ENCODE data around the gene ARHGAP26.

Gene ARHGAP26

GRCh38 chr5:143182901-143183820, 413.0 kb downstream of the ARHGAP26 start:
- no peaks in the 10 kb centered on the region for H3K27me3 ChIP-seq (ENCODE audit: insufficient read depth, low read length)
- H4K20me1 ChIP-seq (ENCODE audit: insufficient read depth, low read length): no peaks in the 10 kb centered on the region
- H2AFZ ChIP-seq (ENCODE audit: low read length): 0 out of 2 replicates have a peak overlapping the region, but pooled peaks have one; percentile 52
- H3K9me3 ChIP-seq (ENCODE audit: low read length): no peaks in the 10 kb centered on the region
- H3K4me1 ChIP-seq (ENCODE audit: insufficient read depth, low read length, severe bottlenecking): peaks cover 33% of the 10 kb centered on the region
- H3K4me3 ChIP-seq (ENCODE audit: low read depth, low read length, poor library complexity, severe bottlenecking): peak overlapping the region; percentile 19
- no peak overlapping the region; the same call in 1 of the 2 replicates for H3K9ac ChIP-seq (ENCODE audit: low read length)
- TF ChIP-seq EZH2 (IDR thresholded peaks at IDR 0.05; ENCODE audit: borderline replicate concordance, low read length) (no peak), CTCF (IDR thresholded peaks at IDR 0.05; ENCODE audit: low read length) (no peak)
- peak overlapping the region; percentile 42 for H3K27ac ChIP-seq (ENCODE audit: low read depth, low read length, poor library complexity, severe bottlenecking)
- H3K36me3 ChIP-seq (ENCODE audit: insufficient read depth, low read length): no peaks in the 10 kb centered on the region
- H3K4me2 ChIP-seq (ENCODE audit: low read length): peak overlapping the region; percentile 47
- H3K79me2 ChIP-seq (ENCODE audit: insufficient read depth, low read length): no peaks in the 10 kb centered on the region
- H3K9me2 ChIP-seq (ENCODE audit: low read depth, low read length): no peaks in the 10 kb centered on the region
- H3F3A ChIP-seq (ENCODE audit: insufficient read depth, low read length): no peaks in the 10 kb centered on the region

GRCh38 chr5:143183989-143184388, 413.8 kb downstream of the ARHGAP26 start:
- H3K4me1 ChIP-seq (ENCODE audit: insufficient read depth, low read length, severe bottlenecking): peaks cover 30% of the 10 kb centered on the region
- no peak overlapping the region for H3K9ac ChIP-seq (ENCODE audit: low read length)
- H3K36me3 ChIP-seq (ENCODE audit: insufficient read depth, low read length): no peaks in the 10 kb centered on the region
- H4K20me1 ChIP-seq (ENCODE audit: insufficient read depth, low read length): no peaks in the 10 kb centered on the region
- H3K4me3 ChIP-seq (ENCODE audit: low read depth, low read length, poor library complexity, severe bottlenecking): no peak overlapping the region
- no peak overlapping the region for H2AFZ ChIP-seq (ENCODE audit: low read length)
- no peaks in the 10 kb centered on the region for H3K79me2 ChIP-seq (ENCODE audit: insufficient read depth, low read length)
- H3K27ac ChIP-seq (ENCODE audit: low read depth, low read length, poor library complexity, severe bottlenecking): peak overlapping the region; percentile 42
- no peak overlapping the region for H3K4me2 ChIP-seq (ENCODE audit: low read length)
- no peaks in the 10 kb centered on the region for H3K9me3 ChIP-seq (ENCODE audit: low read length)
- H3K27me3 ChIP-seq (ENCODE audit: insufficient read depth, low read length): no peaks in the 10 kb centered on the region
- no peaks in the 10 kb centered on the region for H3K9me2 ChIP-seq (ENCODE audit: low read depth, low read length)
- no peaks in the 10 kb centered on the region for H3F3A ChIP-seq (ENCODE audit: insufficient read depth, low read length)
- TF ChIP-seq EZH2 (IDR thresholded peaks at IDR 0.05; ENCODE audit: borderline replicate concordance, low read length) (no peak), CTCF (IDR thresholded peaks at IDR 0.05; ENCODE audit: low read length) (no peak)

- Histone ChIP-seq H3K4me3 (ENCODE audit: low read depth, low read length, poor library complexity, severe bottlenecking) (no peak overlapping the region), H4K20me1 (ENCODE audit: insufficient read depth, low read length) (no peaks in the 10 kb centered on the region), H3K4me1 (ENCODE audit: insufficient read depth, low read length, severe bottlenecking) (peaks cover 30% of the 10 kb centered on the region), H2AFZ (ENCODE audit: low read length) (no peak overlapping the region), H3K27ac (ENCODE audit: low read depth, low read length, poor library complexity, severe bottlenecking) (no peak overlapping the region), H3F3A (ENCODE audit: insufficient read depth, low read length) (no peaks in the 10 kb centered on the region), H3K9me3 (ENCODE audit: low read length) (no peaks in the 10 kb centered on the region), H3K27me3 (ENCODE audit: insufficient read depth, low read length) (no peaks in the 10 kb centered on the region), H3K9me2 (ENCODE audit: low read depth, low read length) (no peaks in the 10 kb centered on the region), H3K9ac (ENCODE audit: low read length) (no peak overlapping the region), H3K36me3 (ENCODE audit: insufficient read depth, low read length) (no peaks in the 10 kb centered on the region), H3K4me2 (ENCODE audit: low read length) (no peak overlapping the region), H3K79me2 (ENCODE audit: insufficient read depth, low read length) (no peaks in the 10 kb centered on the region)
- TF ChIP-seq EZH2 (IDR thresholded peaks at IDR 0.05; ENCODE audit: borderline replicate concordance, low read length) (no peak), CTCF (IDR thresholded peaks at IDR 0.05; ENCODE audit: low read length) (no peak)
These were observed 416.4 kb downstream of the ARHGAP26 start for GRCh38 chr5:143186623-143187022.
